Right kidney (tissue), 1 donor: Measurements from ENCODE around the gene ARFGEF2.
"Not testable (repeated sequence)": the region's sequence is repeated elsewhere in the genome, so short reads cannot be mapped to it uniquely, and the experiment has no call there.

Experiments
- DNase-seq: peaks from one replicate; pipeline ENCODE4 v3.0.0-alpha.2; 2016

The ARFGEF2 gene

DNA sequence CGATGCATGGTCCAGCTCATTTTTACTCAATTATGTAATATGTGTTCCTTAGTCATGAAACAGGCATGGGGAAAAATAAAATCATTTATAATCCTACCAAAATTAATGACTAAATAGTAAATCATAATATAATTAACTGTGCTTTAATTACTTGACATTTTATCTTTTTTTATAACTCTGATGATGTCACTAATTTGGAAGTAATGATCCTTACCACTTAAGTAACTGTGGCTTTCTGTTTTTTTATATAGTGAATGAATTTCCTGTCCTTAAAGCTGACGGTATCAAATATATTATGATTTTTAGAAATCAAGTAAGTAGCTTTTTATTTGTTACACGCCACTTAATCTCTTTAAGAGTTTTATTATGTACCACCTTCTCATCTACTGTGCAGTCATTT lies 156.8 kb downstream of the ARFGEF2 start:
- no peak for DNase-seq

DNA sequence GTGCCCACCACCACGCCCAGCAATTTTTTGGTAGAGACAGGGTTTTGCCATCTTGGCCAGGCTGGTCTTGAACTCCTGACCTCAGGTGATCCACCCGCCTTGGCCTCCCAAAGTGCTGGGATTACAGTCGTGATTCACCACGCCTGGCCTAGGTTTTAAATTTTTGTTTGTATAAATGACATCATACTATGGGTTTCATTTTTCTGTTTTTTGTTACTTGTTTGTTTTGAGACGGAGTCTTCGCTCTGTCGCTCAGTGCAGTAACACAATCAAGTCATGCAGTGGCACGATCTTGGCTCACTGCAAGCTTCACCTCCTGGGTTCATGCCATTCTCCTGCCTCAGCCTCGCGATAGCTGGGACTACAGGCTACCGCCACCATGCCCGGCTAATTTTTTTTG lies 160.8 kb downstream of the ARFGEF2 start:
- not testable (repeated sequence) for DNase-seq
